ENCODE measurements around the gene FAM47B.

The FAM47B gene

GRCh38 chrX:34942496-34942895, at the start of gene FAM47B:
Gene FAM47B, plus strand, starts transcription at chrX:34942796. Its CDS starts 36 bp downstream, at chrX:34942832.
- DNase-seq, result no peak

GRCh38 chrX:34893741-34894140, 48.9 kb upstream of the FAM47B start:
- no peak for DNase-seq

- DNase-seq, result no peak
These were observed 41.9 kb upstream of the FAM47B start for GRCh38 chrX:34900691-34901090.

GRCh38 chrX:34901761-34902160, 40.8 kb upstream of the FAM47B start:
- DNase-seq, result no peak

- DNase-seq, result no peak
These were observed 39.3 kb upstream of the FAM47B start for GRCh38 chrX:34903316-34903715.

- DNase-seq, result no peak
These were observed 33.4 kb upstream of the FAM47B start for GRCh38 chrX:34909151-34909550.

- peak; percentile 5 for DNase-seq
These were observed 27.0 kb upstream of the FAM47B start for GRCh38 chrX:34915463-34916225.

GRCh38 chrX:34917146-34917545, 25.4 kb upstream of the FAM47B start:
- DNase-seq, result no peak

- DNase-seq, result no peak
These were observed 24.4 kb upstream of the FAM47B start for GRCh38 chrX:34918091-34918736.

GRCh38 chrX:34918856-34919255, 23.7 kb upstream of the FAM47B start:
- no peak for DNase-seq

- DNase-seq, result no peak
These were observed 14.7 kb upstream of the FAM47B start for GRCh38 chrX:34927866-34928265.

- DNase-seq, result no peak
These were observed 639 bp downstream of the FAM47B start for GRCh38 chrX:34943235-34943634.

- no peak for DNase-seq
These were observed 14.3 kb downstream of the FAM47B start for GRCh38 chrX:34956916-34957315.

GRCh38 chrX:34961662-34962061, 19.1 kb downstream of the FAM47B start:
- DNase-seq, result no peak

GRCh38 chrX:34972206-34972605, 29.6 kb downstream of the FAM47B start:
- DNase-seq, result no peak

- no peak for DNase-seq
These were observed 35.6 kb downstream of the FAM47B start for GRCh38 chrX:34978171-34978570.

- DNase-seq, result no peak
These were observed 45.0 kb downstream of the FAM47B start for GRCh38 chrX:34987646-34988045.

Data from DMS153 (cell line).